ENCODE data around the gene GNL1.

The GNL1 gene

DNA sequence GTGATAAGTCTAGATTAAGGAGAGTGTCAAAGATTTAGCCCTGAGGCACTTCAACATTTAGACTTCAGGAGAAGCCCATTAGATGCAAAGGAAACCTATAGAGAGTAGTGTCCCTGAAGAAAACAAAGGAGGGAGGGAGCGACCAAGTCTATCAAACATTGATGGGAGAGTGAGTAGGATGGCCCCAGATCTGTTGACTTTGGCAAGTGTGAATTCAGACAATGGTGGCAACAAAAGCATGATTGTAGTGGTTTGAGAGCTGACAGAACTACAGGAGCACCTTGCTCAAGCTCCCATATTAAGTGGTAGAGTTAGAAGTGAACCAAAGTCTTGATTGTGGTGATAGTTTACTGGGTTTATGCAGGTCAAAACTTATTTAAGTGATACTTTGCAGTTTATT is 14.0 kb upstream of the GNL1 start:
- no peak for DNase-seq

DNA sequence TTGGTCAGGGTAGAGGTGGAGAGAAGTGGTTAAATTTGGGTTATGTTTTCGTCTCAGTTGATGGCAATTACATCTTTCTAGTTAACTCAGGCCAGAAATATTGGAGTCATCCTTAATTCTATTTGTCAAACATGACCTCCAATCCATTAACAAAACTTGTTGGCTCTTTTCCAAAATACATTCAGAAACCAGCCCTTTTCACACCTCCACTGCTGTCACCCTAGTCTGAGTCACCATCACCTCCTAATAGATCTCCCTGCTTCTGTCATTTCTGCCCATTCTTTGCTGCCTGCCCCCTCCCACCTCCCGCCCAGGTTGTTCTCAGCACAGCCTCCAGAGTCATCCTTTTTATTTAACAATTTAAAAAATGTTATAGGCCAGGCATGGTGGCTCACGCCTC is 12.0 kb upstream of the GNL1 start:
- DNase-seq, result no peak

DNA sequence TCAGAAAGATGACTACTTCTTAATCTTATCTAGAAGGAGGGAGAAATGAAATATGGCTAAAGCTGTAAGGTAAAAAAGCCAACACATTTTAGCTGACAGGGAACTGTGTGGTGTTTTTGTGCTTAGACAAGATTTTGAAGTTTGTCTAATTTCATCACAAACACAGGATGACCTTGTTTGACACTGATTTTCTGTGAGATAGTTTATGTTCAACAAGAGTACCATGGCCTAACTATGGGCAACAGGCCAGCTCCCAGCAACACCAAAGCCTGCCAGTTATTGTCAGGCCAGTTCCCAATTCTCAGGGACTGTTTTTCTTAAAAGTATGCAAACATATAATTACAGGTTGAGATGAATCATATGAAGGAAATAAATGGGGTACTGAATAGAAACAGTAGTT is 9.5 kb upstream of the GNL1 start:
- DNase-seq, result no peak

DNA sequence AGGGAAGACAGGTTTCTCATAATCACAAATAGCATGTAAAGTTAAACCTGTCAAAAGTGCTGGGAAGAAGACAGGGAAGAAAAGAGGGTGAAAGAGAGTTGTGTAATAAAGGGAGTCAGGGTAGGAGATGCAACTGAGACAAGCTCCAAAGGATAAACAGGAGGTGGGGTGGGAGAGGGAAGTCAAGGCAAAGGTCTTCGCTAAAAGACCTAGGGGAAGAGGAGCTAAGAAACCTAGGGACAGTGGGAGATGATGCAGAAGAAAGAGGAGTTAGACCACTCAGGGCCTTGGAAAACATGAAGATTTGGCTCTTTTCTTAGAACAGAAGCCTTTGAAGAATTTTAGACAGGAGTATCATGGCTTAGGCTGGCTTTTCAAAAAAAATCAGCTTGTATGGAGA is 7.8 kb upstream of the GNL1 start:
- DNase-seq, result no peak

DNA sequence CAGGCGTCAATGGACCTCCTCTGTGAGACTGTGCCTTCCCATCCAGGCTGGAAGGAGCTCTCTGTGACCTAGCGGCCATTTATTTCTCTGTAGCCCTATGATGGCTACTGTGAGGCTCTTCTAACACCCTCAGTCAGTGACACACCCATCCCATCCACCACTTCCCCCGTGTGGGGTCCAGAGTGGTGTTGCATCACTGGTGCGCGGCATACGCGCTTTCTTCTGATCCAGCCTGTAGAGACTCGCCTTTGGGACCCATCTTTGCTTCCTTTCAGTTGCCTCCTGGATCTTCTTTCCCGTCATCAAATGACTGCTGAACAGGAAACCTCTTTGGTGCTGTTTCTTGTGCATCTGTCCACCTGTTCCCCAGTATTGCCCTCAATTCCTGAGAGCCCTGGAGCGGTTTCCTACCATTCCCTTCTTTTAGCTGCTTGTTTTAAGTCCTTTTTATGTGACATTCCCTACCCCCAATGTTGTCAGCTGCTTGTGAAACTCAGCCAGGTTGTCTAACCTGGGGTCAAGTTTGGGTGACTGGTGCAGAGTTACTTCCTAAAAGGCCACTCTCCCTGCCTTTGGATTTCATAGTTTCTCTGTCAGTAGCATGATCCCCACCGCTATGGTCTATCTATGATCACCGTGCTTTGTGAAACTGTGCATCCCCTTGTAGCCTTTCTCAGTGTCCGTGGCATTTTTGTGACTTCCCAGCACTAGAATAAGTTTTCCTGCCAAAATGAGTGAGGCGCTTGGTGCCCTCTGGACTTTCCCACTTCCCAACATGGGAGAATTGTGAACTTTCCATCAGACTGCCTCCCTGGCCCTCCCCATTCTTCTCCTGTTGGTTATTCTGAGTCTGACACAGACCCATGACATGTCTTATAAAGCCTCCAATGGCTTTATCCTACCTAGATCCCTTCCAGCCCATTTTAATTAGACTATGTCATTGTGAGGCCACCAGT is 6.5 kb upstream of the GNL1 start:
- DNase-seq, result no peak

DNA sequence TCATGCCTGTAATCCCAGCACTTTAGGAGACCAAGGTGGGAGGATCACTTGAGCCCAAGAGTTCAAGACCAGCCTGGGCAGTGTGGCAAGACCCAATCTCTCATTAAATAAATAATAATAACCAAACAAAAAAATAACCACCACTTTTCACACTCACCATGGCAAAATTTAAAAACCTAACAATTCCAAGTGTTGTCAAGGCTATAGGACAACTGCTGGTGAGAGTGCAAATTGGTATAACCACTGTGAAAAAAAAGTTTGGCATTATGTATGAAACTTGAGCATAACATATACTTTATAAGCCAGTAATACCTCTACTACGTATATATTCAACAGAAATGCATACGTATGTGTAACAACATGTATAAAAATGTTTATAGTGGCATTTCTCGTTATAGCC is 4.6 kb upstream of the GNL1 start:
- DNase-seq, result no peak

DNA sequence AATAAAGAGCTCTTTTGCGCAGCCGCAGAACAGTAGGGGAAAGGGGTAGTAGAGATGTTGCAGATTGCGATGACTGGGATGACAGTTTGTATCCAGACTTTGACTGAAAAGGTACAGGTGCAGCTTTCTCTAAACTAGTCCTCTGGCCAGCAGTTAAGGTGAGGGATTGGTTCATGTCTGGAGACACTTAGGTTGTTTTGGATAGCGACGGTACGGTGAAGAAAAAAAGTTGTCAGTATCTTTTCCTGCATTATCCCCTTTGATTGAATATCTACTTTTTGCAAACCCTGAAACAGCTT is 1.3 kb upstream of the GNL1 start:
- DNase-seq, result no peak

DNA sequence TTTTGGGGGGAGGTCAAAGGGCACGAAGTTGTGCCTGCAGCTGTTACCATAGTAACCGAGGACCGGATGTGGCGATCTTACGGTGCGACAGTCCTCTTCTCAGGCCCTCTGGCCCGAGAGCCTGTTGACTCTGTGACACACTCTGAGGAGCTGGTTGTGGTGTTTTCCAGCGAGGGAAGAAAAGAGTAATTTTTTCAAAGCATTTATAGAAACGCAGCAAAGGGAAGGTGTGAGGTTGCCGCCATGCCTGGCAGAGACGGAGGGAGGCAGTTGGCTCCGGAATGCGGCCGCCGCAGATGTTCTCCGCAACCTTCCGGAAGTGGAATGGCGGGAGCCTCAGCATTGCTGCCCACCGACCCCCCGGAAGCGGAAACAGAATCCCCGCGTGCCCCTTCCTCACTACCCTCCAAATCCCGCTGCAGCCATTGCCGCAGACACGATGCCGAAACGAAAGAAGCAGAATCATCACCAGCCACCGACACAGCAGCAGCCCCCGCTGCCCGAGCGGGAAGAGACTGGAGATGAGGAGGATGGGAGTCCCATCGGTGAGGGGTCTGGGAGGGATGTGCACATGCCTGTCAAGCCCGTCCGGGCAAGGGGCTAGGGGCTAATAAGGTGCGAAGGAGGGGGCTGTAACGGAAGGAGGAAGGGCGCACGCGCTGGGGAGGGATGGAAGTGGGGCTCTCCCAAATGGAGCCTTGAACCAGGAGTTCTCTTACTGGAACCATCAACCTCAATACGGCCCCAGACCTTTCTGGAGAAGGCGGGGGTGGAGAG is 805 bp upstream of the GNL1 start, which contains the start of gene PRR3:
Gene PRR3 (plus strand): TSS at position 390 of the 777 bp plus-strand sequence. CDS start 50 bp downstream, at position 440.
- DNase-seq, result peak; percentile 82

DNA sequence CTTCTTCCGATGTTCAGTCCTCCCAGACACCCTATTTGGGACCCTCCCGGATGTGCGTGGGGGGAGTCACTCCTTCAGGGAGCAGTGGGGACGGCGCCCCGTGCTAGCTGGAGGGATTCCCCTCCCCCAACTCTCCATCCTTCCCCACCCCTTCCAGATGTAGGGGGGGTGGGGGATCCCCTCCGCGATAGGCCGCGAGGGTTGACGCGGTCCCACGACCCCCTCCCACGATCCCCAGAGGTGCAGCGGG is 548 bp downstream of the GNL1 start:
- DNase-seq, result no peak

DNA sequence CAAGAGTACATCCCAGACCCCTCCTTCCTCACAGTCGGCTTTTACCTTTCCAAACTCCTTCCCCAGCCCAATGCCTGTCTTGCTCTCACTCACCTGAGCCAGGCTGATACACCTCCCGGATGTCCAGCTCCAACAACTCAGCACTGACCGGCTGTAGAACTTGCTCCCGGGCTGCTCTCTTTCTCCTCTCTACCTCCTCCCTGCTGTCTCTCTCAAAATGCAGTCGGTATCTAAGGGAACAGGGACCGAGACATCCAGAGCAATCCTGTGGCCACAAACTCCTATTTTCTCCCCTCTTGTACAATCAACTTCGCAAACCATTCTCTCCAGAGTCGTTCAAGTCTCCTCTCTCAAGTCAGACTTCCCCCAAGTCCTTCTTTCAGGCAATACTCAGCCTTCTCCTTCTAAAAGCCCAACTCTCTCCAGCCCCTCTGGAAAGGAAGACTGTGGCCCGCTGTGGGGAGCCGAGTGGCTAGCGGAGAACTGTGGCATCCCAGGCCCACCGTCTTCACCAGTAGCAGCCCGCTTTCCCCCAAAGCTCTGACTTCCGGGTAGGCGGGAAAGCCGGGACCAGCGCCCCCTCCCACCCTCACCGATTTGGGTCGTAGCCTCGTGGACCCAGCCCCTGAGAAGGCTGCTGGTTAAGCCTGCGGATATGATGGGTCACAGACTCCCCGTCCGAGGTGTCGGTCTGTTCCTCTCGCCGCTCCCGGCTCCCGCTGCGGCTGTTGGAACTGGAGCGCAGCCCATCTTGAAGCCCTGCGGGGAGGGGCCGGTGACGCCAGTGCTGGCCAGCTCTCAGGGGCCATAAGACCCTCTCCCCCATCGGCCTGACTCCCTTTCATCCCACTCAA is 1.1 kb downstream of the GNL1 start:
- no peak for DNase-seq

DNA sequence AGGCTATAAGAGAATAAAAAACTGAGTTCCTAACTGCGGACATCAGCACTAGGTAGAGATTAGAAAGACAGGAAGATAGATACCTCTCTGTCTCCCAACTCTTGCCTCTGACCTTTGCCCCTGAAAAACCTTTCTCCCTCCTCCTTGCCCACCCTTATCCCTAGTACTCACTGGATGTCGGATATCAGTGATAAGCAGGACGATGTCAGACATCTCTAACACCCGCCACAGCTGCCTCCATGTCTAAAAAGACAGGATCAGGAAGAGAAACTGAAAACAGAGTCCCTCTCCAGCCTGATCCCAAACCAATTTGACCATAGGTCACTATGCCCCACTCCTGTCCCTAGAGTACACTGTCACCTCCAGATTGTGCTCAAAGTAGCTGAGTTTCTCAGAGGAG is 1.9 kb downstream of the GNL1 start:
- DNase-seq, result no peak

DNA sequence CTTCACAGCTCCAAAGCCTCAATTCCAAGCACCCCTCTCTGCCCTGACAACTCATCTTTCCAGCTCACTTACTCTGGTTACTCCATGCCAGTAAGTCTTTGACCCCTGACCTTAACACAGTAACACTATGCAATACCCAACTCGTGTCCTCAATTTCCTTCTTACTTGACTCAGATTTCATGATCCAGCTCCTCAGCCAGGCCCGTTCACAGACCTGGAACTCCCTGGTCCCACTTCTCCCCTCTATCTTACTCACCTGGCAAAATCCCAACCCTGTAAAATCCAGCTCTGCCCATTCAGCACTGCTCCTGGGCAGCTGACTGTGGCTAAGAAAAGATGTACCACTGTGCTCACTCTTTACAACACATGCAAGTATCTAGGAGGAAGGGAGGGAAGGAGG is 7.9 kb downstream of the GNL1 start:
- DNase-seq, result no peak

DNA sequence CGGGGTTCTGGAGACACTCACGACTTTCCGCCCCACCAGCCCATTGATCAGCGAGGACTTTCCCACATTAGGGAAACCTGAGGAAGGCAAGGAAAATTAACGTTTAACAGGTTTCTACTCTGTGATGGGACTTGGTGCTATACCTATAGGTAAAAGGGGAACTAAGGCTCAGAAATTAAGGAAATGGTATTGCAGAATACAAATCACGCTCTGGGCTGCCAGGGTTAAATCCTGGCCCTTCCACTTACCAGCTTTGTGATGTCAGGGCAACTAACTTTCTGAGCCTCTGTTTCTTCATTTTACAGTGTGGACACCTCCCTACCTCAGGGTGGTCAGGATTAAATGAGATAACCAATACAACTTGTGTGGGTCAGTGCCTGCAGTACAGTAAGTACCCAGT is 8.8 kb downstream of the GNL1 start:
- DNase-seq, result no peak

DNA sequence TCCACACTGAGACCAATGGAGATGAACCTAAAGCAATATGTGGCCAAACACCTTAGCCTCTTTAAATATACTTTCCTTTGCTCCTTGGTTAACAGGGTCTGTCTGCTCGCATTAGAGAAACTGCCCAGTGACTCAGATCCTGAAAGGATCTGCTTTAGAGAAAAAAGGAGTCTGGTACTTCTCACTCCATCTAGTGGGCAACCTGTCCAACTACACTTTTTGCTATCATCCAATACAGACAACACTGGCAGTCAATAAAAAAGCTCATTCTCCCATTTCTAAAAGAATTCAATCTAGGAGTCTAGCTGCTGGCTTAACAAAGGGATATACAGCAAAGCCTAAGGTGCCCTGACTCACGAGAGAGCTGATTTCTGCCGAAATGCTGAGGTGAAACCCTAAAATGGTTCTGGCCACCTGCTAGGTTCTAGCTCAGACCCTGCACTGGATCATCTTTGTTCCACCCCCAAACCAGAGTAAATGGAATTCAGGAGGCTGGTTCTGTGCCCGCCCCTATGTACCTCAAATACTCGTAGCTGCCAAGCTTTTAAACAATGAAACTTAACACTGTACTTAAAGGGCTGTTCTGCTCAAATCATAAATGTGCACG is 11.5 kb downstream of the GNL1 start:
- peak; percentile 7 for DNase-seq

DNA sequence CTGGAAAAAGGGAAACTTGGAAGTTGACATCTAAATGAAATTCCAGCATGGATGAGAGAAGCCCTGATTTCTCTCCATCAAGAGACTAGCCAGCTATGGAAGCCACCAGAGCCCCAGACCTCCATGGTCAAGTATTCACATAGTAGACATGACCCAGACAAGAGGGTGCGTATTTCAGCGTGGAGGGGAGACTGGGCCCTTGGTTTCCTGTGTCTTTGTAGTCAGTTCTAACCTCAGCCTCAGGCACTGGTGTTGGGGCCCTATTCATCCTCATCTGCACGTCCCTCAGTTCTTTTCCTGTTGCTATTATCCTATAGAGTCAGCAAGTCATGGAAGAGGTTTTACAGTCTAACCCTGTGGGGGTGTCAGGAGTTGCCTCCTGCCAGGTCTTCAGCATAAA is 12.5 kb downstream of the GNL1 start:
- DNase-seq, result no peak

DNA sequence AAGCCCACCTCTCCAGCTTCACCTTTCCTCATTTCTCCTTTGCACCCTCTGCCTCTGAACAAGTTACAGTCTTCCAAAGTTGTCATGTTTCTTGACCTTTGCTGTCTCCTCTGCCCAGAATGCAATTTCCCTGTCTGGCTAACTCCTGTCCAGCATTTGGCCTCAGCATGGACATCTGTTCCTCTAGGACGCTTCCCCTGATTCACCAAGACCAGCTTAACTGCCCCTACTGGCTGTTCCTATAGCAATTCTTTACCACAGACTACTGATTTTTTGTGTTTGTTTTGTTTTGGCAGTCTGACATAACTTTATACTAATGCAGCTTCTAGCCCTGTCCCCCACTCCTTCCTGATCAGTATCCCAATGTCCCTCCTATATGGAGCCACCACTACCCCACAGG is 13.4 kb downstream of the GNL1 start:
- DNase-seq, result no peak

DNA sequence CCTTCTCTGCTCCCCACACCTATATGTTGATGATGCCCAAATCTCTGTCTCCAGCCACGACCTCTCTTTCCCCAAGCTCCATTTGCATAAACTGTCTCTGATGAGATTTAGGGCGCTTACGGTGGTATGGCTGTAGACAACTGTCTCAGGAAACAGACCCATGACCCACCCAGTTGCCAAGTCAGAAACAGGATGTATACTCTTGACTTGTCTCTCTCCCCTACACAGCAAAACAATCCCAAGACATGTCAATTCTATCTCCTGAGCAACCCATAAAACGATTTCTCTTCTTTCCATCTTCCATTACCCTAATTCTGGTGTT is 13.9 kb downstream of the GNL1 start:
- DNase-seq, result no peak

DNA sequence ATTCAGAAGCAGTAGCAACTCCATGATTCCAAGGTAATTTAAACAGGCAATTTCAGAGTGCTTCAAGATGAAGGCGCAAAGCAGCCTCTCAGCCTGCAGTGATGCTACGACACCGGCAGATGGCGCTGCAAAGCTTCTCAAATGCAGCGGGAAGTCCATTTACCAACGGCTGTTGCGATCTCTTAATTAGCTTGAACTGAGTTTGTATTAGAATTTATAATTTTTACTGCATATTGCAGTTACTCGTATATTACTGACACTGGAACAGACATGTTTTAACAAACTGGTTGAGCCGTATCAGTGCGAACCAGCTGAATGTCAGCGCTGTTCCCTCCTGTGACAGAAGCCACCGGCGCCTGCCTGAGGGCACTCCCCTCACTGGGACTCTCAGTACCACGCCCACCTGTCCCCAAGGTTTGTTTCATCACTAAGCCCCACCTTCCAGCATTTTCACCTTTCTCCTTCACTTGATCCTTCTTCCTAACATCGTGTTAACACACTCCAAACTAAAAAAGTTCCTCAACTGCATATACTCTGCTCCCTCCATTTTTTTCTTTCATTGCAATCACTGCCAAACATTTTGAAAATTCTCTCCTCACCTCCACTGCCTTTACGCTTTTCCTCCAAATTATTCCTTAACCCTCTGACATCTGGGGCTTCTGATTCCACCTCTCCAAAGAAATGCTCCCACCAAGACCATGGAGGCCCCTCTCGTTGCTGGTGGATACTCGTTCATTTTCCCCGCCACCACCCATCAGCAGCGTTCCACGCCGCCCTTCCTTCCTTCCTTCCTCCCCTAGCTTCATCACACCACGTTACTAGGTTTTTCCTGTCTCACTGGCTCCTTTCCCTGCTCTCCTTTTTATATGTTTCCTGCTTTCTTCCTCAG is 14.5 kb downstream of the GNL1 start:
- peak; percentile 56 for DNase-seq

DNA sequence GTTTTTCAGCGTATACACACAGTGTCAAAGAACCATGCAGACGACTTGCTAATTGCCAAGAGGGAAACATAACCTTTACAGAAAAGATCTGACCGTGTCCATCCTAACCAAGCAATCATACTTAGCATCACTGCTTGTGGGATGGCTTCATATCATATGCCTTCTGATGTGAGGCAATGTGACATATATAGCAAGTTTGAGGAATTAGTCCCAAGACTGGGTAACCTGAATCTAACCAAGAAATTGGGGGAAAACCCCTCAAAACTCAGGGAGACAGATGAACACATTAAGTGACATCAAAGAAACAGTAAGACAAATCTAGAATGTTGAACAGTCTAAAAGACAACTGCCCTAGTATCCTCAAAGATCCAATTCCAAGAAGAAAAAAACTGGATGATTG is 18.4 kb downstream of the GNL1 start:
- no peak for DNase-seq

DNA sequence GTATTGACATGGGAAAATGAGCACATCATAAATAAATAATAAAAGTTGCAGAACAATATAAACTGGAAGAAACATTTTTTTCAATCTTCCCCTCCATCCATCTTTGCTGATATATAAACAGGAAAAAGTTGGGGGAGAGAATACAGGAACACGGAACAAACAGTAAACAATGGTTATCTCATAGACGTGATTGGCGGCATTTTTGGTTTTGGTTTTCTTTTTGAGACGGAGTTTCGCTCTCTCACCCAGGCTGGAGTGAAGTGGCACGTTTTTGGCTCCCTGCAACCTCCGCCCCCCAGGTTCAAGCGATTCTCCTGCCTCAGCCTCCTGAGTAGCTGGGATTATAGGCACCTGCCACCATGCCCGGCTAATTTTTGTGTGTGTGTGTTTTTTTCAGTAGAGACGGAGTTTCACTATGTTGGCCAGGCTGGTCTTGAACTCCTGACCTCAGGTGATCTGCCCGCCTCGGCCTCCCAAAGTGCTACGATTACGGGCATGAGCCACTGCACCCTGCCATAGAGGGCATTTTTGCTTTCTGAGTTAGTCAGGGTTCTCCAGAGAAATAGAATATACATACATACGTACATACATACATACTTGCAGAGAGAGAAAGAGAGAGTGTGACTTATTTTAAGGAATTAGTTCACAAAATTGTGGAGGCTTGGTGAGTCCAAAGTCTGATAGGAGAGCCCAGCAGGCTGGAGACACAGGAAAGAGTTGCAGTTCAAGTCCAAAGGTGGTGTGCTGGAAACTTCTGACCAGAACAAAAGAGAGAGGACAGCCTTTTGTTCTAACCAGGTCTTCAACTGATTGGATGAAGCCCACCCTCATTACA is 22.6 kb downstream of the GNL1 start:
- DNase-seq, result no peak

DNA sequence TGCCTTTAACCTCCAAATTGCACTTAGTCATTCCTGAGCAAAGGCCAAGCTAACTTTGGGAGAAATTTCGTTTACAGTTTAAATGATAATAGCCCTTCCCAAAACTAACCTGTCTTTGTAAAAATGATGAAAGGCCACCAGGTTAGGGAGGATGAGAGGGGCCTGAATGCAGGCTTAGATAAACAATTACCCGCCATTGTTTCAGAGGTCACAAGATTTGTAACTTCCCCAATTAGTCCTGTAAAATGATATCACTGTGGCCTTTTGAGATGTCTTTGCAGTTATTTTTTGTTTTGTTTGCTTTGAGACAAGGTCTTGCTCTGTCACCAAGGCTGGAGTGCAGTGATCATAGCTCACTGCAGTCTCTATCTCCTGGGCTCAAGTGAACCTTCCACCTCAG is 26.3 kb downstream of the GNL1 start:
- DNase-seq, result no peak

Measured in NCI-H1092 treated with DMSO at 0.1 percent for 48 hours (cell line).